ENCODE results near the gene ADSS1.

DNA sequence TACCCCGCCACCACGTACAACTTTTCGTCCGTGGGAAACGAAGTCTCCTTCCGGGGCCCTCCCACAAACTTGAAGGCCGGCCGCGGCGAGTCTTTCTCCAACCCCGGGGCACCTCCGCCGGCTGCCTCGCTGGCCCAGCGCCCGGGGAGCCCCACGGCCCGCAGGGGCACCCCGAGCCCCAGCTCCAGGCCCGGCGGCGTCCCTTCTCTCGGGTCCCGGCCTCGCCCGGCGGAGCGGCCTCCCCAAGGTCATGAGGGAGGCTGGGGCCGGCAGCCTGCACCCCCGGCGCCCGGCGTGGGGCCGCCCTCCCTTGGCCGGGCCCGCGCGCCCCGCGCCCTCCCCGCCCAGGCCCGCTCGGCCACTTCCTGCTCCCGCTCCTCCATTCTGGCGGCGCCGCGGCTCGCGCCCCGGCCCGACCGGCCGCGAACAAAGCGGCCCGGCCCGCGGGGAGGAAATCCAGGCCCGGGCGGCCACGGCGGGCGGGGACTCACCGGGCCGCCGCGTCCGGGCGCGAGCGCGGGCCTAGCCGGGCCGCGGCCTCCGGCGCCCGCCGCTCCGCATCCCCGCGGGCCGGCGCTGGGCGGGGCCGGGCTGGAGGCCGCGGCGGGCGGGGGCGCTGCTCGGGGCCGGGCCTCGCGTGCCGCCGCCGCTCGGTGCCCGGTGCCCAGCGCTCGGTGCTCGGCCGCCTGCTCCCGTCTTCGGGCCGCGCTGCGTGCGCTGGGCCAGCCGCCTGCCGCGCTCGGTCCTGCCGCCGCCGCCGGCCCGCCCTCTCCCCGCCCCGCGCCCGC lies 71.2 kb downstream of the ADSS1 start, which contains the start of gene AKT1:
- TF ChIP-seq POLR2A (IDR thresholded peaks at IDR 0.05) (no peak), POLR2AphosphoS5 (IDR thresholded peaks at IDR 0.05) (no peak)
- TF ChIP-seq, protein P1, sequence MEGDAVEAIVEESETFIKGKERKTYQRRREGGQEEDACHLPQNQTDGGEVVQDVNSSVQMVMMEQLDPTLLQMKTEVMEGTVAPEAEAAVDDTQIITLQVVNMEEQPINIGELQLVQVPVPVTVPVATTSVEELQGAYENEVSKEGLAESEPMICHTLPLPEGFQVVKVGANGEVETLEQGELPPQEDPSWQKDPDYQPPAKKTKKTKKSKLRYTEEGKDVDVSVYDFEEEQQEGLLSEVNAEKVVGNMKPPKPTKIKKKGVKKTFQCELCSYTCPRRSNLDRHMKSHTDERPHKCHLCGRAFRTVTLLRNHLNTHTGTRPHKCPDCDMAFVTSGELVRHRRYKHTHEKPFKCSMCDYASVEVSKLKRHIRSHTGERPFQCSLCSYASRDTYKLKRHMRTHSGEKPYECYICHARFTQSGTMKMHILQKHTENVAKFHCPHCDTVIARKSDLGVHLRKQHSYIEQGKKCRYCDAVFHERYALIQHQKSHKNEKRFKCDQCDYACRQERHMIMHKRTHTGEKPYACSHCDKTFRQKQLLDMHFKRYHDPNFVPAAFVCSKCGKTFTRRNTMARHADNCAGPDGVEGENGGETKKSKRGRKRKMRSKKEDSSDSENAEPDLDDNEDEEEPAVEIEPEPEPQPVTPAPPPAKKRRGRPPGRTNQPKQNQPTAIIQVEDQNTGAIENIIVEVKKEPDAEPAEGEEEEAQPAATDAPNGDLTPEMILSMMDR (IDR thresholded peaks at IDR 0.05) = no peak
